OCI-LY3 (cell line): Measurements from ENCODE around the gene SARS2.

ENCODE experiments used
- EZH2phosphoT487 ChIP-seq: fragments of 200-600 bp; shearing (Covaris generic); IDR thresholded peaks from 2 replicates; pipeline ENCODE4 v1.6.1; 2018; ENCODE audit warnings: antibody characterized with exemption, mixed run types, low read depth
- TF ChIP-seq, protein P1 (sequence below): fragments of 200-600, 300-600 bp; sonication (generic); IDR thresholded peaks from 2 replicates; pipeline ENCODE4 v1.5.1; 2014; ENCODE audit warnings: antibody characterized with exemption, low read length, low read depth

DNA sequence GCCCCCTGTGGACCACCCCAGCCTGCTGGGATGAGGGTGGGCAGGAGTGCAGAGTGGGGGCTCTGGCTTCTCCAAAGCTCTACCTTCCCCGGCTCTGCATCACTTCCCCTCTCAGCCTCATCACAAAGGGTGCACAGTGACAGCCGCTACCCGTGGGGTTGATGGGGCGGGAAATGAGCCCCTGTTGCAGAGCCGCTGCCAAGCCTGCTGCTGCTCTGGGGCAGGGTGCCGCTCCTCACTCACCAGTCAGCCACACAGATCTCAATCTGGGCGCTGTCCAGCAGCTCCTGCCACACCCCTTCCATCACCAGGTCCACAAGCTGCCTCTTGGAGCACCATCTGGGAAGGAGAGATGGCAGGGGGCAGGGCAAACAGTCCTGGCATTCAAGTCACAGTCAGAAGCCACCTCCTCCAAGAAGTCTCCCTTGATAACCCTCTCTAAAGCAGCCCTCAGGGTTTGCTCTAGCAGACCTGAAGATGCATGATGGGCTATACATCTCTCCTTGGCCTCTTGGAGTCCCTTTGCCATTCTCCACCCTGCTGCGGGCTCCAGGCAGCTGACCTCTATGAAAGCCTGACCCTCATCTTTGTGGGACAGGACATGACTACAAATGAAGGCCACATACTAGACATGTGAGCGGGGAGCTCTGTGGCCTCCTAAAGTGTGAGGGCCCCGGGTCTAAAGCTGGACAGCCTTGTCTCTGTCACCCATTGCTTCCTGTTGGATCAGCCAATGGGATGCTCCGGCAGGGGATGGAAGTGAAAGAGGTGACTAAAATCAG is 15.9 kb upstream of the SARS2 start:
- TF ChIP-seq, protein P1, sequence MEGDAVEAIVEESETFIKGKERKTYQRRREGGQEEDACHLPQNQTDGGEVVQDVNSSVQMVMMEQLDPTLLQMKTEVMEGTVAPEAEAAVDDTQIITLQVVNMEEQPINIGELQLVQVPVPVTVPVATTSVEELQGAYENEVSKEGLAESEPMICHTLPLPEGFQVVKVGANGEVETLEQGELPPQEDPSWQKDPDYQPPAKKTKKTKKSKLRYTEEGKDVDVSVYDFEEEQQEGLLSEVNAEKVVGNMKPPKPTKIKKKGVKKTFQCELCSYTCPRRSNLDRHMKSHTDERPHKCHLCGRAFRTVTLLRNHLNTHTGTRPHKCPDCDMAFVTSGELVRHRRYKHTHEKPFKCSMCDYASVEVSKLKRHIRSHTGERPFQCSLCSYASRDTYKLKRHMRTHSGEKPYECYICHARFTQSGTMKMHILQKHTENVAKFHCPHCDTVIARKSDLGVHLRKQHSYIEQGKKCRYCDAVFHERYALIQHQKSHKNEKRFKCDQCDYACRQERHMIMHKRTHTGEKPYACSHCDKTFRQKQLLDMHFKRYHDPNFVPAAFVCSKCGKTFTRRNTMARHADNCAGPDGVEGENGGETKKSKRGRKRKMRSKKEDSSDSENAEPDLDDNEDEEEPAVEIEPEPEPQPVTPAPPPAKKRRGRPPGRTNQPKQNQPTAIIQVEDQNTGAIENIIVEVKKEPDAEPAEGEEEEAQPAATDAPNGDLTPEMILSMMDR, result no peak
- no peak for TF ChIP-seq EZH2phosphoT487
